NCI-H1694 treated with DMSO at 0.1 percent for 48 hours (cell line): Measurements from ENCODE around the gene KCNK7.

ENCODE experiments used
- DNase-seq: peaks from one replicate; lab custom pipeline; 2025; lab: John Stamatoyannopoulos, UW

KCNK7 gene

DNA sequence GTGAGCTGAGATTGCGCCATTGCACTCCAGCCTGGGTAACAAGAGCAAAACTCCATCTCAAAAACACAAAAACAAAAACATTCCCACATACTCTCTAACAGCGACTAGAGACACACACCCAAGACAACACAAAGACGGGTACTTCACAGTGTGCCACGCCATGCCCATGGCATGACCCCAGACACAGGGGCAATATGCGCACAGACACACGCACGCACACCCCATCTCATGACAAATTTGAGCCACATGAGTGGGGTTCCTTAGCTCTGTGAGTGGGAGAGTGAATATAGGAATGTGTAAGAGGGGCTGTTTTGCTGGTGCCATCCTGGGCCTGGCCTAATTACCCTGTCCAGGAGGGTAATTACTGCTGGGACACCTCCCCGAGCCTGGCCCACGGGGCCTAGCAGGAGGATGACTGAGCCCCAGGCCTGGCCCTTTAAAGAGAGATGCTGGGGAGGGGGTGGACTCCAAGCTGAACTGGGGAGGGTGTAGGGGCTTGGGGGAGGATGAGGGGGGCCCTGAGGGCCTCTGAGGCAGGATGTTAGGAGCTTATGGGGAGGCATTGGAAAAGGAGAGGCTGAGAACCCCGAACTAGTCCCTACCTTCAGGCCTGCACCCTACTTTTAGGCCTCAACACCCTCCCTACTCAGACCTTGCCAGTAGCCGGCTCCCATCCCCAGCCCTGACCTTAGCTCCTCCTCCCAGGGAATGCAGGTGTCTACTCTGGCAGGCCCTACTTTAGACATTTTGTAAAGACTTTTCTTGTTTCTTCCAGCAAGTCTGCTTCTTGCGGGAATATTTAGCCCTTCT lies 38.9 kb downstream of the KCNK7 start:
- no peak for DNase-seq

DNA sequence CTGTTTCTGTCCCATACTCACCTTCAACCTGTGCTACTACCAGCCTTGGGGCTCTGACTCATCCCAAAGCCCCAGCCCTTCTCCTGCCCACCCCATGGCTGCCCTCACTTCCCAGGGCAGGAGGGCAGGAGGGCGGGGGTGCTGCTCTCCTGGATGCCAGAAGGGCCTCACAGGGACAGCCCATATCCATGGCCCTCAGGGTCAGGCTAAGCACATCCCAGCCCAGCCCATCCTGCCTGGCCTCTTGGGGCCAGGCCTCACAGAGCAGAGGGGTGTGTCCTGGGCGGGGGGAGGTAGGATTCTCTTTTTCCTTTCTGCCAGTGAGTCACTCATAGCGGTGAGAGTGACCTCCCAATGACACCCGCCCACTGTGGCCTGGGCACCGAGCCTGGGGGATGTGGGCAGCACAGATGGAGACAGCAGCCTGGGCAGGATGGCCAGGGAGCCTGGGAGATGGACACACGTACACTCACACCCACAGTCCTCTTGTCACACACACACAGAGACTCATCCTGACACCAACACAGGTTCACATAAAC lies 39.8 kb downstream of the KCNK7 start:
- no peak for DNase-seq

DNA sequence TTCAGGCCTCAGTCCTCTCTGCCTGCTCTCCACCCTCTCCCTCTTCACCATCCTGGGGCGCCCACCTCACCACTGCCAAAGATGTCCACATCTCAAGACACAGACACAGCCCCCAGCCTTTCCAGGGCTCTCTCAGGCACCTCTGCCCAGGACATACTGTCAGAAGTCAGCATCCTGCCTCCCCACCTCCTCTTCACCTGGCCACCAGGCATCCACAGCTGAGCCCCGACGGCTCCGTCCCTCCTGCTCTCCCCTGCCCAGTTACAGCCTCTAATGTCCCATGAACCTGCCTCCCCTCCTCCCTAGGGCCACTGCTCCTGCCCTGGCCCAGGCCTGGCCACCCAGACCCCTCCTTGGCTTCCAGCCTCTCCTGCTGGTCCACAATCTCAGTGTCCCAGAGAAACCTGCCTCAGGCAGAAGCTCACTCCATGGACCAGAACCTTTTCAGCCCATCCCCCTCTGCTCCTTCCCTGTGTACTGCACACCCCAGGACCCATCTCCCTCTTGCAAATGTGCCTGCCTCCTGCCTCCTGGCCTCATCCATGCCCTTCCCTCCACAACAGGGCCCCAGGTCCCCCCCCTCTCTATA lies 40.7 kb downstream of the KCNK7 start:
- DNase-seq, result no peak

- no peak for DNase-seq
These were observed 41.4 kb downstream of the KCNK7 start for GRCh38 chr11:65554057-65554818.

DNA sequence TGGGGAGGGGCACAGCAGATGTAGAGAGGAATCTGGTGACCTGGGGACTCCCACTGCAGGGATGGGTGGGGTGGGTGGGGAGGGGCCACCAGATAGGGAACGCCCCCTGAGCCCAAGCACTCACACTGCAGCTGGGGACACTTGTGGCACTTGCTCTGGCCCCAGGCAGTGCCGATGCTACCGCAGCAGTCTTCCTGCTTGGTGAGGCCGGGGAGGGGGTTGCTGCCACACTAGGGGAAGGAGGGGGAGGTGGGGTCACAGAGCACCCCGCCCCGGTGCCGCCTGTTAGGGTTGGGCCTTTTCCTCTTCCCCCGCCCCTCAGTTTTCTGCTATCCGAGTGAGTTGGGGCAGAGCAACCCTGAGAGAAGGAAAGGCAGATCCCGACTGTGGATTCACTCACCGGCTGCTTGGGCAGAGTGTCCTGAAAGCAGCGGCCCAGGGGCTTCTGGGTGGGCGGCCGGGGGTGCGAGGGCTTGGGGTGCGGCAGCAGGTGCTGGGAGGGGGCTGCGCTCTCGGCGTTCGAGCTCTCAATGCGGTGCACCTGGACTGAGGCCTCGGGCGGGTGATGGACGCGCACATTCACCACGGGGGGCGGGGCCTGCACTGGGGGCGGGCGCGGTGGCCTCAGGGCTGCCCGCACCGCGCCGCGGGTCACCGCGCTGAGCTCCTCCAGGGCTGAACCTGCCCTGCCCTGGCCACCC lies 42.1 kb downstream of the KCNK7 start:
- DNase-seq, result no peak

GRCh38 chr11:65552388-65552951 lies 43.1 kb downstream of the KCNK7 start:
- DNase-seq, result no peak

DNA sequence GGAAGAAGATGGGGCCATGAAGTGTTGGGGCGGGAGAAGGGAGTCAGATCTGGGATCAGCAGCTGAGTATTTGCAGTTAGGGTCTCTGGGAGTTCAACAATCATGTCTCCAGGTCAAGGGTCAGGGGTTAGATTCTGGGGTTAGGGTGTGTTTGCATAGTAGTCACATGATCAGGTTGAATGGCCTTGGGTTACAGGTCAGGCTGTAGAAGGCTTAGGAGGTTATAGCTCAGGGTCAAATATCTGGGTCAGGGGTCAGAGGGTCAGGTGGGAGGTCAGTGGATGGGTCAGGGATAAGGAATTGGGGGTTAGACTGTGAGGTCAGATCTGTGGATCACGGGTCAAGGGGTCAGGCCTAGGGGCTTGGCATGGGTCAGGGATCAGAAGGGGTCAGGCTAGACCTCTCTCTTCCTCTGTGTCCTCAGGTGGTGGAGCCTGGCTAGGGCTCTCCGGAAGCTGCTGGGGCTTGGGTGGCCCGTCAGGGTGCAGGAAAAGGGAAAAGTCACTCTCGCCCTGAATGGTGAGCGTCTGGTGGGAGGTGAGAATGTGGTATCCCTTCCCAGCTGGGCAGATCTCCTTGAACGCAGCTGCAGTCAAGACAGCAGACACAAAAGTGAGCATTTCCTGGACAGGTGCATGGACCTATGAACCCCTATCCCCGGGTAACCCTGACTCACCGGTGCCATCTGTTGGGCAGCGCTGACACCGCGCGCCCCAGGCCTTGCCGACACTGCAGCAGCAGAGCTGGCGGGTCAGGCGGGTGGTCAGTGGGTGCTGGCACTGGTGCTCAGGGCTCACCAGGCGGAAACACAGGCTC lies 43.8 kb downstream of the KCNK7 start:
- no peak for DNase-seq

DNA sequence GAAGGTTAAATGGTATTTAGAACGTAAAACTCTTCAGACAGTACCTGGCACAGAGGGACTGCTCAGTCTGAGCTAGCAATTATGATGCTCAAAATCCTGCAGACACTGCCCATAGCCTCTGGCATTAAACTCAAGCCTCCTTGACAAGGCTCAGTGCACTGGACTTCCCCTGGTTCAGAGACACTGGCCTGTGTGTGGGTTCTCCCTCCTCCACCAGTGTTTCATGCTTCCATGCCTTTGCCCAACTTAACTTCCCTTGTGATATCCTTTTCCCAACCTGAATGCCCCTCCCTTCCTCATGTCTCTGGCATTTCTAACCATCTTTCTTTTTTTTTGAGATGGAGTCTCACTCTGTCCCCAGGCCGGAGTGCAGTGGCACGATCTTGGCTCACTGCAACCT lies 46.5 kb downstream of the KCNK7 start:
- no peak for DNase-seq

GRCh38 chr11:65548395-65548794 lies 47.2 kb downstream of the KCNK7 start:
- DNase-seq, result no peak

DNA sequence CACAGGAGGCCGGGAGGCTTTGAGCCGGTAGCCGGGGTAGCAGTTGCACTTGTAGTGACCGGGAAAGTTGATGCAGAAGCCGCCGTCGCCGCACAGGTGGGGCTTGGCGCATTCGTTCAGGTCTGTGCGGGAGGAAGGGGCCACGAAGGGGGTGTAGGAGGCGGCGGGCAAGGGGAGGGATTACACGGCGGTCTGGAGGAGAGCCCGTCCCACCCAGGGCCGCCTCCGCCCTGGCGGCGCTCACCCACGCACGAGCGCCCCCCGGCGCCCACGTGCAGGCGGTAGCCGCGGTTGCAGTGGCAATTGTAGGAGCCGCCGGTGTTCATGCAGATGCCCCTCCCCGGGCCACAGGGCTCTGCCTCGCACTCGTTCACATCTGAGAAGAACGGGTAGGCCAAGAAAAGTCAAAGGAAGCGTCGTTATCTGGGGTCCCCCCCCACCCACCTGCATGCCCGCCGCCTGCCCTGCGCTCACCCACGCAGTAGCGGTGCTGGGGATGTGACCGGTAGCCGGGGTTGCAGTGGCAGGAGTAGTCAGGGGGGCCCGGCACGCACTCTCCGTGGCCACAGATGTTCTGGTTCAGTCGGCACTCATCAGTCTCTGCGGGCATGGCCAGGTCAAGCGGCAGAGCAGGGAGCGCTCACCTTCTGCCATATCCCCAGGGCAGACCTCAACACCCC lies 48.0 kb downstream of the KCNK7 start:
- DNase-seq, result no peak

DNA sequence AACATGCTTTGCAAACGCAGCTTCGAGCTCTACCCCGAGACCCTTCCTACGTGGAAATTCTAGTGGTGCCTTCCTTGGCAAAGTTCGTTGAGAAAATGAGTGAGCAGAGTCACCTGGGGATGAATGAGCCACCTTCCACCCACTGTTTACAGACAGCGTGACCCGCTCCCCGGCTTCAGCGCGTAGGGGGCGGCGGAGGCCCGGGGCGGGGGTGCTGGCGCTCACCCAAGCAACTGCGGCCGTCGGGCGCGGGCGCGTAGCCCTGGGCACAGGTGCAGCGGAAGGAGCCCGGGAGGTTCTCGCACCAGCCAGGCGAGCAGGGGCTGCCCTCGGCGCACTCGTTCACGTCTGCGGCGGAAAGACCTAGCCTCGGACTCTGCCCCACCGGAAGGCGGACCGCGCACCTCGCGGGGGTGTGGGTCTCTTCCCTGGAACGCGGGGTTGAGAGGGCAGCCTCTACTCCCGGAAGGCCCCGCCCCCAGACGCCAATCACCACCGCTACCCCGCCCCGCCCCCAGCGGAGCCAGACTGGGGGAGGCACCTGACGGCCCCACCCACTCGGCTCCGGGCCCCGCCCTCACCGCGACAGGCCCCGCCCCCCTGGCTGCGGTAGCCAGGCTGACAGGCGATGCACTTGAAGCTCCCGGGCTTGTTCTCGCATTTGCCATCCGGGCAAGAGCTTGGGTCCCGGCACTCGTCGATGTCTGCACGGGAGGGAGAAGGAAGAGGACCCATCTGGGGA lies 49.2 kb downstream of the KCNK7 start:
- DNase-seq, result no peak

GRCh38 chr11:65545853-65546216 lies 49.8 kb downstream of the KCNK7 start:
- no peak for DNase-seq
